Thyroid gland (tissue), 4 donors: Measurements from ENCODE around the gene TSPAN11.

Experiments
- POLR2A ChIP-seq, 2 donors: fragments of 450-650 bp; IDR thresholded peaks; one replicate each; pipeline ENCODE4 v1.6.1; 2017; ENCODE audit warnings: antibody characterized with exemption in 2 of 2, mild to moderate bottlenecking in 2 of 2, moderate library complexity in 1 of 2
- TF ChIP-seq, protein P1 (sequence below), 6 experiments: fragments of 200-600 bp in 3 of 6; fragments of 450-650 bp in 3 of 6; sonication (generic) in 3 of 6; IDR thresholded peaks; one replicate each; pipeline ENCODE4 v1.5.1; 2016 to 2019; ENCODE audit warnings: antibody characterized with exemption in 6 of 6, mild to moderate bottlenecking in 2 of 6, inconsistent platforms in 1 of 6, moderate library complexity in 1 of 6

DNA sequence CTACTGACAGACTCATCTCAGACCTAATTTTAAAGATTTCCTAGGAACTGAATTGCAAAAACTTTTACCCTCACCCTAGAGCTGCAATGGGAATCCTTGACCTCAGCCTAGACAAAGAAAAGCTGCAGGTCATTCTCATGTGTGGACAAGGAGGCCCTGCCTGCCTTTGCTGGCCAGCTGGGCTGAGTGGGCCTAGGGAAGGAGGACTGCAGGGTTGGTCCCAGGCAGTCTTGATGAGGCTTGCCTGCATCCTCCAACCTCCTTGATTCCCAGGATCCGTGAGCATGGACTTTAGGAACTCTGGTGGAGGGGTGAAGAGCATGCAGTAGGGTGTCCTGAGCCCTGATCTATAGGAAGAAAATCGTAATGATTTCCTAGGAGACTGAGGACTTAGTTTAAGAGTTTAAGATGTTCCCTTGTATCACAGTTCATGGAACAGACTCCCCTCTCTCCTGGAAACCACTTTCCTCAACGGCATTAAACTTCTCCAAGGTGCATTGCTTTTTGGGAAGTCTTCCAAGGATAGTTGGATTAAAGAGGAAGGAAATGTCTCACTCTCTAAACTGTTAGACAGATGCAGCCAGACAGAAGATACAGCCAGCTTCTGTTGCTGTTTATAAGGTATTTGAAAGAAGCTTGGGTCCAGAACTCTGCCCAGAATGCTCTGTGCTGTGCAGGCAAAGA lies 91.7 kb downstream of the TSPAN11 start:
- TF ChIP-seq, protein P1, sequence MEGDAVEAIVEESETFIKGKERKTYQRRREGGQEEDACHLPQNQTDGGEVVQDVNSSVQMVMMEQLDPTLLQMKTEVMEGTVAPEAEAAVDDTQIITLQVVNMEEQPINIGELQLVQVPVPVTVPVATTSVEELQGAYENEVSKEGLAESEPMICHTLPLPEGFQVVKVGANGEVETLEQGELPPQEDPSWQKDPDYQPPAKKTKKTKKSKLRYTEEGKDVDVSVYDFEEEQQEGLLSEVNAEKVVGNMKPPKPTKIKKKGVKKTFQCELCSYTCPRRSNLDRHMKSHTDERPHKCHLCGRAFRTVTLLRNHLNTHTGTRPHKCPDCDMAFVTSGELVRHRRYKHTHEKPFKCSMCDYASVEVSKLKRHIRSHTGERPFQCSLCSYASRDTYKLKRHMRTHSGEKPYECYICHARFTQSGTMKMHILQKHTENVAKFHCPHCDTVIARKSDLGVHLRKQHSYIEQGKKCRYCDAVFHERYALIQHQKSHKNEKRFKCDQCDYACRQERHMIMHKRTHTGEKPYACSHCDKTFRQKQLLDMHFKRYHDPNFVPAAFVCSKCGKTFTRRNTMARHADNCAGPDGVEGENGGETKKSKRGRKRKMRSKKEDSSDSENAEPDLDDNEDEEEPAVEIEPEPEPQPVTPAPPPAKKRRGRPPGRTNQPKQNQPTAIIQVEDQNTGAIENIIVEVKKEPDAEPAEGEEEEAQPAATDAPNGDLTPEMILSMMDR (IDR thresholded peaks at IDR 0.05) = no peak
- no peak for TF ChIP-seq POLR2A (IDR thresholded peaks at IDR 0.05)
